ENCODE measurements around the gene ANKHD1. TPM values are rescaled to one million over a fixed set of nuclear protein-coding genes. Genes with fewer than 3 reads are reported as not detected.

ANKHD1 gene
- total RNA-seq, 3 donors from 2014 or later (not counting 1 experiment from before 2014, with no cell fraction given), result 225 to 239 (median 230) TPM

GRCh38 chr5:140488914-140489313 lies 87.3 kb downstream of the ANKHD1 start:
- no peaks in the 10 kb centered on the region for H3K4me1 ChIP-seq (ENCODE audit: control insufficient read depth, insufficient read depth, low read length)
- peaks cover 60% of the 10 kb centered on the region for H3K36me3 ChIP-seq (ENCODE audit: control insufficient read depth, insufficient read depth, low read length)
- Mint-ChIP-seq H3K36me3 (peaks cover 9% of the 10 kb centered on the region), H3K4me3 (no peak overlapping the region), H3K9me3 (no peaks in the 10 kb centered on the region), H3K27me3 (ENCODE audit: low read depth in 2 of 2) (no peaks in the 10 kb centered on the region), H3K4me1 (peaks cover 0 to 10% of the 10 kb centered on the region in 2 donors), H3K27ac (no peak overlapping the region)
- intact Hi-C loops (cut with micrococcal nuclease), result no loop called here
- ATAC-seq, result no peak
- no peaks in the 10 kb centered on the region for H3K9me3 ChIP-seq (ENCODE audit: control insufficient read depth, insufficient read depth, low read length)
- no peak for DNase-seq
- no peak for TF ChIP-seq CTCF (IDR thresholded peaks at IDR 0.05)
- no peak overlapping the region for H3K4me3 ChIP-seq (ENCODE audit: low read length)
- no peak overlapping the region for H3K27ac ChIP-seq (ENCODE audit: low read length)
- WGBS (ENCODE audit: insufficient coverage), result over 99% methylated on average over 6 of the region's 6 CpGs
- H3K27me3 ChIP-seq (ENCODE audit: control insufficient read depth, insufficient read depth, low read length), result no peaks in the 10 kb centered on the region

- no peak overlapping the region for H3K27ac ChIP-seq (ENCODE audit: low read length)
- TF ChIP-seq CTCF (IDR thresholded peaks at IDR 0.05), result no peak
- no peak for ATAC-seq
- intact Hi-C loops (cut with micrococcal nuclease), result no loop called here
- H3K36me3 ChIP-seq (ENCODE audit: control insufficient read depth, insufficient read depth, low read length), result peaks cover 37% of the 10 kb centered on the region
- H3K4me3 ChIP-seq (ENCODE audit: low read length), result no peak overlapping the region
- H3K4me1 ChIP-seq (ENCODE audit: control insufficient read depth, insufficient read depth, low read length), result no peaks in the 10 kb centered on the region
- H3K9me3 ChIP-seq (ENCODE audit: control insufficient read depth, insufficient read depth, low read length), result no peaks in the 10 kb centered on the region
- H3K36me3 Mint-ChIP-seq, result peaks cover 14% of the 10 kb centered on the region
- DNase-seq, result no peak
- H3K4me3 Mint-ChIP-seq, result no peak overlapping the region
- peaks cover 9 to 12% of the 10 kb centered on the region in 2 donors for H3K4me1 Mint-ChIP-seq
- H3K27me3 ChIP-seq (ENCODE audit: control insufficient read depth, insufficient read depth, low read length), result no peaks in the 10 kb centered on the region
- no peaks in the 10 kb centered on the region for H3K9me3 Mint-ChIP-seq
- H3K27me3 Mint-ChIP-seq (ENCODE audit: low read depth in 2 of 2), result no peaks in the 10 kb centered on the region
- peak overlapping the region in 1 of 2 donors; percentile 50 for H3K27ac Mint-ChIP-seq
These were observed 96.3 kb downstream of the ANKHD1 start for GRCh38 chr5:140497897-140498296.

- no peak for TF ChIP-seq CTCF (IDR thresholded peaks at IDR 0.05)
- peak overlapping the region in 1 of 2 donors; percentile 50 for H3K27ac Mint-ChIP-seq
- no peak overlapping the region for H3K27ac ChIP-seq (ENCODE audit: low read length)
- H3K4me1 ChIP-seq (ENCODE audit: control insufficient read depth, insufficient read depth, low read length), result no peaks in the 10 kb centered on the region
- DNase-seq (no peak), ATAC-seq (no peak)
- WGBS (ENCODE audit: insufficient coverage), result 91% methylated on average over 1 of the region's 1 CpG
- H3K27me3 Mint-ChIP-seq (ENCODE audit: low read depth in 2 of 2), result no peaks in the 10 kb centered on the region
- peaks cover 6 to 12% of the 10 kb centered on the region in 2 donors for H3K4me1 Mint-ChIP-seq
- no peaks in the 10 kb centered on the region for H3K27me3 ChIP-seq (ENCODE audit: control insufficient read depth, insufficient read depth, low read length)
- H3K9me3 Mint-ChIP-seq, result no peaks in the 10 kb centered on the region
- no peak overlapping the region for H3K4me3 ChIP-seq (ENCODE audit: low read length)
- H3K9me3 ChIP-seq (ENCODE audit: control insufficient read depth, insufficient read depth, low read length), result no peaks in the 10 kb centered on the region
- H3K36me3 Mint-ChIP-seq, result peaks cover 14% of the 10 kb centered on the region
- no peak overlapping the region for H3K4me3 Mint-ChIP-seq
- peaks cover 33% of the 10 kb centered on the region for H3K36me3 ChIP-seq (ENCODE audit: control insufficient read depth, insufficient read depth, low read length)
- intact Hi-C loops (cut with micrococcal nuclease), result no loop called here
These were observed 97.0 kb downstream of the ANKHD1 start for GRCh38 chr5:140498591-140498990.

- peaks cover 37% of the 10 kb centered on the region for H3K36me3 ChIP-seq (ENCODE audit: control insufficient read depth, insufficient read depth, low read length)
- no peak for TF ChIP-seq CTCF (IDR thresholded peaks at IDR 0.05)
- no peak for DNase-seq
- Mint-ChIP-seq H3K9me3 (no peaks in the 10 kb centered on the region), H3K4me3 (no peak overlapping the region), H3K36me3 (no peaks in the 10 kb centered on the region), H3K27me3 (ENCODE audit: low read depth in 2 of 2) (no peaks in the 10 kb centered on the region), H3K27ac (no peak overlapping the region), H3K4me1 (peaks cover 0 to 6% of the 10 kb centered on the region in 2 donors)
- intact Hi-C loops (cut with micrococcal nuclease), result no loop called here
- H3K4me3 ChIP-seq (ENCODE audit: low read length), result no peak overlapping the region
- H3K27ac ChIP-seq (ENCODE audit: low read length), result no peak overlapping the region
- 100% methylated on average over 1 of the region's 2 CpGs for WGBS (ENCODE audit: insufficient coverage)
- H3K9me3 ChIP-seq (ENCODE audit: control insufficient read depth, insufficient read depth, low read length), result no peaks in the 10 kb centered on the region
- ATAC-seq, result no peak
- H3K27me3 ChIP-seq (ENCODE audit: control insufficient read depth, insufficient read depth, low read length), result no peaks in the 10 kb centered on the region
- no peaks in the 10 kb centered on the region for H3K4me1 ChIP-seq (ENCODE audit: control insufficient read depth, insufficient read depth, low read length)
These were observed 101.2 kb downstream of the ANKHD1 start for GRCh38 chr5:140502834-140503233.

All from natural killer cell (primary cell).